PC-3 (cell line): ENCODE measurements around the gene EXOSC5. TPM values are rescaled to one million over a fixed set of nuclear protein-coding genes. Genes with fewer than 3 reads are reported as not detected.

ENCODE experiments used
- ATAC-seq: fragments of 200-7000 bp; cut with Tn5 transposase; 2 replicates; pipeline ENCODE4 v1.9.1; 2020; ENCODE audit warnings: mild to moderate bottlenecking, moderate library complexity
- BruUV-seq: library from RNA; stranded (reverse); fragments of 400-500 nt; replicated peaks from 2 replicates; lab custom pipeline; 2021; lab: Mats Ljungman, UMichigan
- CTCF ChIA-PET: fragments of 300-600 bp; sonication (Branson Sonifier 250); formaldehyde crosslinking; loops from one replicate; lab custom pipeline; 2022; ENCODE audit warnings: antibody characterized with exemption; lab: Charles Lee
- POLR2A ChIA-PET: fragments of 300-600 bp; sonication (Branson Sonifier 250); formaldehyde crosslinking; loops from one replicate; lab custom pipeline; 2022; ENCODE audit warnings: antibody characterized with exemption; ENCODE audit not compliant: unreplicated experiment; lab: Charles Lee
- DNase-seq: peaks from one replicate; pipeline ENCODE4 v3.0.0-alpha.2; 2015
- H2AFZ ChIP-seq: fragments of 300-600 bp; sonication (generic); 2 replicates; pipeline ENCODE4 v1.6.0; 2016; ENCODE audit warnings: antibody characterized with exemption, low read length
- H3F3A ChIP-seq: fragments of 300-600 bp; sonication (generic); one replicate; pipeline ENCODE4 v1.6.0; 2017; ENCODE audit warnings: antibody characterized with exemption, low read length, control low read depth, mild to moderate bottlenecking; ENCODE audit not compliant: unreplicated experiment
- H3K27ac ChIP-seq: fragments of 300-600 bp; sonication (generic); 2 replicates; pipeline ENCODE4 v1.5.1; 2016; ENCODE audit warnings: mild to moderate bottlenecking, low read length
- H3K27me3 ChIP-seq: fragments of 300-600 bp; sonication (generic); 2 replicates; pipeline ENCODE4 v1.6.1; 2016; ENCODE audit warnings: low read length, mixed read lengths
- H3K36me3 ChIP-seq: fragments of 300-600 bp; sonication (generic); 2 replicates; pipeline ENCODE4 v1.6.1; 2016; ENCODE audit warnings: low read depth, mixed run types, low read length, mixed read lengths
- H3K4me1 ChIP-seq: fragments of 300-600 bp; sonication (generic); 2 replicates; pipeline ENCODE4 v1.5.1; 2016; ENCODE audit warnings: low read length; ENCODE audit not compliant: insufficient read depth
- H3K4me2 ChIP-seq: fragments of 300-600 bp; sonication (generic); 2 replicates; pipeline ENCODE4 v1.6.0; 2016; ENCODE audit warnings: low read length
- H3K4me3 ChIP-seq: fragments of 300-600 bp; sonication (generic); 2 replicates; pipeline ENCODE4 v1.5.1; 2016; ENCODE audit warnings: mild to moderate bottlenecking, low read length, mixed read lengths
- H3K79me2 ChIP-seq: fragments of 300-600 bp; sonication (generic); 2 replicates; pipeline ENCODE4 v1.6.1; 2017; ENCODE audit warnings: low read length, mixed read lengths
- H3K9ac ChIP-seq: fragments of 300-600 bp; sonication (generic); 2 replicates; pipeline ENCODE4 v1.6.0; 2016; ENCODE audit warnings: mild to moderate bottlenecking, low read length
- H3K9me2 ChIP-seq: fragments of 300-600 bp; sonication (generic); replicated peaks from 2 replicates; pipeline ENCODE4 v1.6.1; 2016; ENCODE audit warnings: mixed run types, low read length, mixed read lengths
- H3K9me3 ChIP-seq: fragments of 300-600 bp; sonication (generic); 2 replicates; pipeline ENCODE4 v1.6.1; 2016; ENCODE audit warnings: low read length, mixed read lengths
- H4K20me1 ChIP-seq: fragments of 300-600 bp; sonication (generic); 2 replicates; pipeline ENCODE4 v1.6.1; 2016; ENCODE audit warnings: low read length, mixed read lengths
- EZH2 ChIP-seq: fragments of 300-600 bp; sonication (generic); IDR thresholded peaks from one replicate; pipeline ENCODE4 v1.6.1; 2017; ENCODE audit warnings: antibody characterized with exemption, mild to moderate bottlenecking, low read length; ENCODE audit not compliant: unreplicated experiment
- EZH2phosphoT487 ChIP-seq: fragments of 300-600 bp; sonication (generic); IDR thresholded peaks from 2 replicates; pipeline ENCODE4 v1.6.1; 2018; ENCODE audit warnings: mild to moderate bottlenecking, antibody characterized with exemption, low read length, borderline replicate concordance
- intact Hi-C: fragments of 100-400 bp; cut with micrococcal nuclease; formaldehyde crosslinking; loops from 2 replicates; pipeline ENCODE4 v1.9.0; 2023
- total RNA-seq: library from RNA; depleted of rRNA; stranded (reverse); fragments of >200 nt; gene quantifications from 2 replicates; pipeline ENCODE4 v1.2.3, GENCODE V29; 2014
- TF ChIP-seq, protein P1 (sequence below): fragments of 300-600 bp; sonication (generic); conservative IDR thresholded peaks from 2 replicates; pipeline ENCODE4 v1.5.1; 2017; ENCODE audit warnings: antibody characterized with exemption, low read depth, mild to moderate bottlenecking, low read length

The EXOSC5 gene
- total RNA-seq, 1 experiment from 2014 or later = 40.8 TPM

GRCh38 chr19:41422955-41423354 lies 25.8 kb upstream of the EXOSC5 start:
- intact Hi-C loops = no loop called here
- H3K27ac ChIP-seq = no peak overlapping the region
- no peak for DNase-seq
- H3K4me1 ChIP-seq = no peaks in the 10 kb centered on the region
- no peaks in the 10 kb centered on the region for H4K20me1 ChIP-seq
- no TSS peak for BruUV-seq
- no peak overlapping the region for H3K4me3 ChIP-seq
- ChIA-PET CTCF (no interaction called here), POLR2A (no interaction called here)
- H3K9me3 ChIP-seq = no peaks in the 10 kb centered on the region
- H2AFZ ChIP-seq = no peak overlapping the region
- no peak for ATAC-seq
- no peaks in the 10 kb centered on the region for H3K79me2 ChIP-seq
- H3K27me3 ChIP-seq = no peaks in the 10 kb centered on the region
- H3K9me2 ChIP-seq = no peaks in the 10 kb centered on the region
- no peak overlapping the region for H3K9ac ChIP-seq
- TF ChIP-seq EZH2phosphoT487 (no peak), EZH2 (no peak)
- TF ChIP-seq, protein P1, sequence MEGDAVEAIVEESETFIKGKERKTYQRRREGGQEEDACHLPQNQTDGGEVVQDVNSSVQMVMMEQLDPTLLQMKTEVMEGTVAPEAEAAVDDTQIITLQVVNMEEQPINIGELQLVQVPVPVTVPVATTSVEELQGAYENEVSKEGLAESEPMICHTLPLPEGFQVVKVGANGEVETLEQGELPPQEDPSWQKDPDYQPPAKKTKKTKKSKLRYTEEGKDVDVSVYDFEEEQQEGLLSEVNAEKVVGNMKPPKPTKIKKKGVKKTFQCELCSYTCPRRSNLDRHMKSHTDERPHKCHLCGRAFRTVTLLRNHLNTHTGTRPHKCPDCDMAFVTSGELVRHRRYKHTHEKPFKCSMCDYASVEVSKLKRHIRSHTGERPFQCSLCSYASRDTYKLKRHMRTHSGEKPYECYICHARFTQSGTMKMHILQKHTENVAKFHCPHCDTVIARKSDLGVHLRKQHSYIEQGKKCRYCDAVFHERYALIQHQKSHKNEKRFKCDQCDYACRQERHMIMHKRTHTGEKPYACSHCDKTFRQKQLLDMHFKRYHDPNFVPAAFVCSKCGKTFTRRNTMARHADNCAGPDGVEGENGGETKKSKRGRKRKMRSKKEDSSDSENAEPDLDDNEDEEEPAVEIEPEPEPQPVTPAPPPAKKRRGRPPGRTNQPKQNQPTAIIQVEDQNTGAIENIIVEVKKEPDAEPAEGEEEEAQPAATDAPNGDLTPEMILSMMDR = no peak
- no peaks in the 10 kb centered on the region for H3F3A ChIP-seq
- no peak overlapping the region for H3K4me2 ChIP-seq
- 0 out of 2 replicates have a peak, but pooled peaks cover 3% of the 10 kb centered on the region for H3K36me3 ChIP-seq

DNA sequence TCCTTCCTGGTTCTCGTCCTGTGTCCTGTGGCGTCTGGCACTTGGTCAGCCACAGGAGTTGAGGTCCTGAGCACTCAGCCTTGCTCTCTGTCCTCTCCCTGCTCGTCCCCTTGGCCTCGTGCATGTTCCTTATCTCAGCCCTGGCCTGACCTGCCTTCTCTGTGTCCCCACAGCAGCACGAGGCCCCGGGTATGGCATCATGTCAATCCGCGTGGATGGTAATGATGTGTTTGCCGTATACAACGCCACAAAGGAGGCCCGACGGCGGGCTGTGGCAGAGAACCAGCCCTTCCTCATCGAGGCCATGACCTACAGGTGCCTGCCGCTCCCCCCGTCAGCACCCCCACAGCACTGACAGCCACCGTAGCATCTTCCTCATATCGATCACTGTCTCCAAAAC lies 25.3 kb upstream of the EXOSC5 start:
- Histone ChIP-seq H3K36me3 (0 out of 2 replicates have a peak, but pooled peaks cover 3% of the 10 kb centered on the region), H4K20me1 (no peaks in the 10 kb centered on the region), H3K27ac (no peak overlapping the region), H3K4me2 (no peak overlapping the region), H3F3A (no peaks in the 10 kb centered on the region), H3K9ac (no peak overlapping the region), H2AFZ (no peak overlapping the region), H3K79me2 (no peaks in the 10 kb centered on the region), H3K4me1 (no peaks in the 10 kb centered on the region), H3K9me2 (no peaks in the 10 kb centered on the region), H3K9me3 (no peaks in the 10 kb centered on the region), H3K27me3 (no peaks in the 10 kb centered on the region), H3K4me3 (no peak overlapping the region)
- ChIA-PET POLR2A (no interaction called here), CTCF (no interaction called here)
- no peak for DNase-seq
- BruUV-seq = no TSS peak
- intact Hi-C loops = no loop called here
- ATAC-seq = no peak
- TF ChIP-seq, protein P1 = no peak
- TF ChIP-seq EZH2 = no peak
- no peak for TF ChIP-seq EZH2phosphoT487

DNA sequence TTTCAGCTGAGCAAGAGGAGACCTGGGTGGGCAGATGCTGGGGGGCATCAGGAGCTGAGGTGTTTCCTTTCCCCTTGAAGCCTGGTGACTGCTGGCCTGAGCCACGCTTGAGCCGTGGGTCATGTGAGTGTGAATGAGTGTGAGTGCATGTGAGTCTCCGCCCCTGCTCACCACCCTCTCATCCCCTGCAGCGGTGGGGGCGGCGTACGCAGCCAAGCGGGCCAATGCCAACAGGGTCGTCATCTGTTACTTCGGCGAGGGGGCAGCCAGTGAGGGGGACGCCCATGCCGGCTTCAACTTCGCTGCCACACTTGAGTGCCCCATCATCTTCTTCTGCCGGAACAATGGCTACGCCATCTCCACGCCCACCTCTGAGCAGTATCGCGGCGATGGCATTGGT lies 24.8 kb upstream of the EXOSC5 start:
- H3K9me2 ChIP-seq = no peaks in the 10 kb centered on the region
- no peak overlapping the region for H3K9ac ChIP-seq
- no peaks in the 10 kb centered on the region for H4K20me1 ChIP-seq
- TF ChIP-seq, protein P1 = no peak
- TF ChIP-seq EZH2phosphoT487 (no peak), EZH2 (no peak)
- no peak overlapping the region for H2AFZ ChIP-seq
- no peak overlapping the region for H3K27ac ChIP-seq
- CTCF ChIA-PET = no interaction called here
- intact Hi-C loops = no loop called here
- 0 out of 2 replicates have a peak, but pooled peaks cover 3% of the 10 kb centered on the region for H3K36me3 ChIP-seq
- POLR2A ChIA-PET = no interaction called here
- no peaks in the 10 kb centered on the region for H3F3A ChIP-seq
- ATAC-seq (no peak), DNase-seq (no peak)
- H3K79me2 ChIP-seq = no peaks in the 10 kb centered on the region
- H3K27me3 ChIP-seq = no peaks in the 10 kb centered on the region
- no peaks in the 10 kb centered on the region for H3K4me1 ChIP-seq
- H3K9me3 ChIP-seq = no peaks in the 10 kb centered on the region
- BruUV-seq = no TSS peak
- no peak overlapping the region for H3K4me2 ChIP-seq
- H3K4me3 ChIP-seq = no peak overlapping the region
